T-helper 22 cell (primary cell): ENCODE results near the gene TRAPPC2L.

Experiments
- DNase-seq: peaks from one replicate; pipeline ENCODE4 v3.0.0-alpha.2; 2020; ENCODE audit warnings: low read depth

Gene TRAPPC2L

GRCh38 chr16:88861359-88861758 is 4.4 kb downstream of the TRAPPC2L start:
- no peak for DNase-seq

GRCh38 chr16:88862968-88863367 is 6.0 kb downstream of the TRAPPC2L start:
- no peak for DNase-seq

GRCh38 chr16:88863426-88863825 is 6.5 kb downstream of the TRAPPC2L start:
- DNase-seq: no peak

- no peak for DNase-seq
Observed at GRCh38 chr16:88864099-88864498, 7.2 kb downstream of the TRAPPC2L start.

- no peak for DNase-seq
Observed at GRCh38 chr16:88864521-88864920, 7.6 kb downstream of the TRAPPC2L start.

GRCh38 chr16:88865310-88865709 is 8.4 kb downstream of the TRAPPC2L start:
- no peak for DNase-seq

- no peak for DNase-seq
Observed at GRCh38 chr16:88865742-88866141, 8.8 kb downstream of the TRAPPC2L start.

GRCh38 chr16:88866151-88866920 is 9.4 kb downstream of the TRAPPC2L start, which contains the start of gene PABPN1L:
Gene PABPN1L (minus strand): TSS chr16:88866660. CDS start chr16:88866606, 54 bp downstream.
- no peak for DNase-seq

GRCh38 chr16:88867581-88868246 is 10.8 kb downstream of the TRAPPC2L start:
- DNase-seq: no peak

- DNase-seq: no peak
Observed at GRCh38 chr16:88868974-88869672, 12.2 kb downstream of the TRAPPC2L start.

- DNase-seq: no peak
Observed at GRCh38 chr16:88869673-88869980, 12.7 kb downstream of the TRAPPC2L start.

GRCh38 chr16:88870608-88871348 is 13.9 kb downstream of the TRAPPC2L start:
- DNase-seq: no peak

- no peak for DNase-seq
Observed at GRCh38 chr16:88871349-88871702, 14.4 kb downstream of the TRAPPC2L start.

GRCh38 chr16:88871730-88872416 is 14.9 kb downstream of the TRAPPC2L start:
- no peak for DNase-seq

- DNase-seq: no peak
Observed at GRCh38 chr16:88872650-88873331, 15.9 kb downstream of the TRAPPC2L start.

- DNase-seq: no peak
Observed at GRCh38 chr16:88874938-88875599, 18.1 kb downstream of the TRAPPC2L start.

GRCh38 chr16:88875703-88876234 is 18.8 kb downstream of the TRAPPC2L start:
- no peak for DNase-seq

GRCh38 chr16:88876942-88877526 is 20.1 kb downstream of the TRAPPC2L start:
- no peak for DNase-seq

GRCh38 chr16:88877564-88878289 is 20.8 kb downstream of the TRAPPC2L start:
- no peak for DNase-seq
